H9 (cell line): ENCODE measurements around the gene DUOXA1. TPM values are rescaled to one million over a fixed set of nuclear protein-coding genes. Genes with fewer than 3 reads are reported as not detected.

Experiments used
- DNase-seq: peaks from one replicate; pipeline ENCODE4 v3.0.0-alpha.2; 2017
- H2AFZ ChIP-seq: one replicate; pipeline ENCODE4 v1.6.1; 2013; ENCODE audit warnings: mild to moderate bottlenecking, low read length, control low read depth, moderate library complexity
- H2AK5ac ChIP-seq: 2 replicates; pipeline ENCODE4 v1.6.1; 2013; ENCODE audit warnings: low read length, control low read depth, mixed read lengths; ENCODE audit not compliant: insufficient read length
- H2BK120ac ChIP-seq: one replicate; pipeline ENCODE4 v1.6.1; 2013; ENCODE audit warnings: low read depth, mild to moderate bottlenecking, low read length, control low read depth, inconsistent platforms; ENCODE audit not compliant: poor library complexity, severe bottlenecking
- H2BK12ac ChIP-seq: 2 replicates; pipeline ENCODE4 v1.6.1; 2013; ENCODE audit warnings: low read length, control low read depth, mixed read lengths, low read depth; ENCODE audit not compliant: insufficient read length
- H2BK15ac ChIP-seq: 2 replicates; pipeline ENCODE4 v1.6.1; 2013; ENCODE audit warnings: low read depth, low read length, control low read depth
- H2BK20ac ChIP-seq: one replicate; pipeline ENCODE4 v1.6.1; 2013; ENCODE audit warnings: low read depth, mild to moderate bottlenecking, low read length, control low read depth, inconsistent platforms; ENCODE audit not compliant: poor library complexity, severe bottlenecking
- H2BK5ac ChIP-seq: 2 replicates; pipeline ENCODE4 v1.6.1; 2013; ENCODE audit warnings: low read length, control low read depth, mixed read lengths; ENCODE audit not compliant: insufficient read length
- H3K14ac ChIP-seq: 2 replicates; pipeline ENCODE4 v1.6.1; 2013; ENCODE audit warnings: low read length, control low read depth; ENCODE audit not compliant: insufficient read depth
- H3K18ac ChIP-seq: 2 replicates; pipeline ENCODE4 v1.6.1; 2013; ENCODE audit warnings: low read depth, mild to moderate bottlenecking, mixed read lengths, low read length, control low read depth; ENCODE audit not compliant: insufficient read length
- H3K23ac ChIP-seq: 2 replicates; pipeline ENCODE4 v1.6.1; 2013; ENCODE audit warnings: low read length, control low read depth, mixed read lengths, low read depth; ENCODE audit not compliant: insufficient read length
- H3K23me2 ChIP-seq: 2 replicates; pipeline ENCODE4 v1.6.1; 2013; ENCODE audit warnings: low read depth, mild to moderate bottlenecking, mixed read lengths, low read length, control low read depth; ENCODE audit not compliant: insufficient read length, poor library complexity, severe bottlenecking
- H3K27ac ChIP-seq: 2 replicates; pipeline ENCODE4 v1.5.1; 2013; ENCODE audit warnings: low read length, control low read depth, mixed read lengths, low read depth; ENCODE audit not compliant: insufficient read length
- H3K27me3 ChIP-seq: 2 replicates; pipeline ENCODE4 v1.6.1; 2013; ENCODE audit warnings: low read length, control low read depth, inconsistent platforms; ENCODE audit not compliant: insufficient read depth
- H3K4ac ChIP-seq: 2 replicates; pipeline ENCODE4 v1.6.1; 2013; ENCODE audit warnings: low read depth, mild to moderate bottlenecking, control low read depth, inconsistent platforms, low read length, moderate library complexity
- H3K4me1 ChIP-seq: 2 replicates; pipeline ENCODE4 v1.6.1; 2013; ENCODE audit warnings: low read length, control low read depth, inconsistent platforms; ENCODE audit not compliant: insufficient read depth
- H3K4me2 ChIP-seq: 2 replicates; pipeline ENCODE4 v1.6.1; 2013; ENCODE audit warnings: low read length, control low read depth, mixed read lengths; ENCODE audit not compliant: insufficient read length, insufficient read depth
- H3K56ac ChIP-seq: 2 replicates; pipeline ENCODE4 v1.6.1; 2013; ENCODE audit warnings: low read depth, mild to moderate bottlenecking, mixed read lengths, low read length, control low read depth; ENCODE audit not compliant: insufficient read length
- H3K79me1 ChIP-seq: 2 replicates; pipeline ENCODE4 v1.6.1; 2013; ENCODE audit warnings: low read depth, mild to moderate bottlenecking, moderate library complexity, low read length, control low read depth, inconsistent platforms; ENCODE audit not compliant: insufficient read depth, poor library complexity, severe bottlenecking
- H3K79me2 ChIP-seq: 2 replicates; pipeline ENCODE4 v1.6.1; 2013; ENCODE audit warnings: low read length, control low read depth, inconsistent platforms; ENCODE audit not compliant: insufficient read depth
- H3K9ac ChIP-seq: 2 replicates; pipeline ENCODE4 v1.6.1; 2013; ENCODE audit warnings: low read length, control low read depth, mixed read lengths; ENCODE audit not compliant: insufficient read length; ENCODE audit errors: extremely low read depth
- H3K9me3 ChIP-seq: one replicate; pipeline ENCODE4 v1.6.1; 2013; ENCODE audit warnings: low read depth, low read length, inconsistent platforms; ENCODE audit not compliant: control insufficient read depth
- H3T11ph ChIP-seq: one replicate; pipeline ENCODE4 v1.6.1; 2013; ENCODE audit warnings: mild to moderate bottlenecking, low read length, control low read depth, inconsistent platforms
- H4K20me1 ChIP-seq: one replicate; pipeline ENCODE4 v1.6.1; 2013; ENCODE audit not compliant: control insufficient read depth, insufficient read length, insufficient read depth
- H4K5ac ChIP-seq: 2 replicates; pipeline ENCODE4 v1.6.1; 2013; ENCODE audit warnings: low read depth, mild to moderate bottlenecking, mixed read lengths, low read length, control low read depth; ENCODE audit not compliant: insufficient read length
- H4K8ac ChIP-seq: replicated peaks from 2 replicates; pipeline ENCODE4 v1.6.1; 2013; ENCODE audit warnings: low read length, control low read depth, mixed read lengths, low read depth; ENCODE audit not compliant: insufficient read length
- H4K91ac ChIP-seq: 2 replicates; pipeline ENCODE4 v1.6.1; 2013; ENCODE audit warnings: low read depth, mild to moderate bottlenecking, moderate library complexity, mixed read lengths, low read length, control low read depth; ENCODE audit not compliant: insufficient read length
- H3K27ac Mint-ChIP-seq, 3 experiments: 2 replicates in 2 of 3; 3 replicates in 1 of 3; pipeline ENCODE4 v1.8.0; 2020 to 2021; ENCODE audit warnings: mixed read lengths in 3 of 3, mild to moderate bottlenecking in 1 of 3, moderate library complexity in 1 of 3
- H3K27me3 Mint-ChIP-seq: 2 replicates; pipeline ENCODE4 v1.8.0; 2021; ENCODE audit warnings: low read depth, mild to moderate bottlenecking, moderate library complexity, mixed read lengths
- H3K36me3 Mint-ChIP-seq, 3 experiments: 2 replicates in 2 of 3; 3 replicates in 1 of 3; pipeline ENCODE4 v1.8.0; 2020 to 2021; ENCODE audit warnings: low read depth in 3 of 3, mixed read lengths in 3 of 3; ENCODE audit not compliant: insufficient read depth in 1 of 3
- H3K4me1 Mint-ChIP-seq, 2 experiments: 2 replicates each; pipeline ENCODE4 v1.8.0; 2020; ENCODE audit warnings: mixed read lengths in 2 of 2
- H3K4me3 Mint-ChIP-seq, 2 experiments: 2 replicates in 1 of 2; 3 replicates in 1 of 2; pipeline ENCODE4 v1.8.0; 2020 to 2021; ENCODE audit warnings: mild to moderate bottlenecking in 2 of 2, mixed read lengths in 2 of 2, moderate library complexity in 1 of 2
- H3K9me3 Mint-ChIP-seq, 2 experiments: 2 replicates in 1 of 2; 3 replicates in 1 of 2; pipeline ENCODE4 v1.8.0; 2020; ENCODE audit warnings: mild to moderate bottlenecking in 2 of 2, mixed read lengths in 2 of 2, moderate library complexity in 1 of 2
- CTCF ChIP-seq: fragments of 200-600 bp; sonication (generic); conservative IDR thresholded peaks from 3 replicates; pipeline ENCODE4 v1.8.0; 2021; ENCODE audit warnings: antibody characterized with exemption, mild to moderate bottlenecking
- WGBS: extraction: QIAGEN DNeasy Blood & Tissue Kit; methylation state at CpG from one replicate; pipeline ENCODE4 v1.1.7; 2013; ENCODE audit warnings: missing lambda C conversion rate, low lambda C conversion rate, mixed read lengths; ENCODE audit not compliant: insufficient read length; ENCODE audit errors: extremely low coverage; 5-methylcytosine and 5-hydroxymethylcytosine counted together
- total RNA-seq: library from RNA; stranded (reverse); gene quantifications from 2 replicates; pipeline ENCODE4 v1.2.1, GENCODE V29; 2021

DUOXA1 gene
- total RNA-seq, 1 experiment from 2014 or later, result 1.2 TPM

GRCh38 chr15:45114076-45114750 lies 15.5 kb downstream of the DUOXA1 start, which contains the start of the genes DUOX2 and DUOXA2:
TSS of gene DUOX2 (minus strand) at chr15:45114172. CDS start at chr15:45113411, 761 bp downstream.
TSS of gene DUOXA2 (plus strand) at chr15:45114326. CDS start at chr15:45114606, 280 bp downstream.
- Mint-ChIP-seq H3K9me3 (peaks cover 6 to 13% of the 10 kb centered on the region in 2 experiments), H3K27ac (no peak within 1 kb of the TSS), H3K36me3 (no peaks in the 10 kb centered on the region; a peak in 2 of 7 replicates), H3K27me3 (peaks cover 90% of the 10 kb centered on the region), H3K4me3 (peak within 1 kb of the TSS; percentile 57 to 73), H3K4me1 (peaks cover 20 to 38% of the 10 kb centered on the region in 2 experiments)
- peaks cover 6% of the 10 kb centered on the region for H4K20me1 ChIP-seq
- H3K18ac ChIP-seq, result no peak within 1 kb of the TSS
- no peaks in the 10 kb centered on the region for H3K79me2 ChIP-seq
- H4K8ac ChIP-seq, result no peak within 1 kb of the TSS
- DNase-seq, result no peak
- no peak within 1 kb of the TSS for H3K23ac ChIP-seq
- H3T11ph ChIP-seq, result no peak within 1 kb of the TSS
- H3K9me3 ChIP-seq, result no peaks in the 10 kb centered on the region
- no peak within 1 kb of the TSS for H3K27ac ChIP-seq
- no peak within 1 kb of the TSS for H3K9ac ChIP-seq
- no peak within 1 kb of the TSS for H3K4ac ChIP-seq
- no peak within 1 kb of the TSS for H4K5ac ChIP-seq
- H3K79me1 ChIP-seq, result no peaks in the 10 kb centered on the region
- no peak for TF ChIP-seq CTCF
- peak within 1 kb of the TSS; percentile 54 for H3K4me2 ChIP-seq
- H2AK5ac ChIP-seq, result no peak within 1 kb of the TSS
- H2AFZ ChIP-seq, result no peak within 1 kb of the TSS
- H3K4me1 ChIP-seq, result no peaks in the 10 kb centered on the region; the same call in 1 of the 2 replicates
- no peak within 1 kb of the TSS for H2BK5ac ChIP-seq
- no peak within 1 kb of the TSS for H4K91ac ChIP-seq
- H3K27me3 ChIP-seq, result peaks cover 78% of the 10 kb centered on the region
- no peak within 1 kb of the TSS for H2BK12ac ChIP-seq
- no peak within 1 kb of the TSS for H2BK120ac ChIP-seq
- no peak within 1 kb of the TSS for H2BK20ac ChIP-seq
- no peak within 1 kb of the TSS for H3K56ac ChIP-seq
- no peak within 1 kb of the TSS for H3K14ac ChIP-seq
- peaks cover 2% of the 10 kb centered on the region for H3K23me2 ChIP-seq
- H2BK15ac ChIP-seq, result no peak within 1 kb of the TSS
- whole genome bisulfite sequencing, result no CpG with 5 or more reads among the region's 42 CpGs
